Measurements from ENCODE around the gene TXNRD2. TPM values are rescaled to one million over a fixed set of nuclear protein-coding genes. Genes with fewer than 3 reads are reported as not detected.
"Not testable (repeated sequence)": the region's sequence is repeated elsewhere in the genome, so short reads cannot be mapped to it uniquely, and the experiment has no call there.

TXNRD2 gene
- total RNA-seq, 1 experiment from 2014 or later, result 29.5 TPM

- no peak overlapping the region for H3K27ac ChIP-seq (ENCODE audit: low read length)
- H3K36me3 ChIP-seq (ENCODE audit: control insufficient read depth, insufficient read depth, low read length), result no peaks in the 10 kb centered on the region; the same call in 1 of the 2 replicates
- no peaks in the 10 kb centered on the region for H3K27me3 ChIP-seq (ENCODE audit: control insufficient read depth, insufficient read depth, low read length)
- no peak overlapping the region for H3K4me3 ChIP-seq (ENCODE audit: low read depth in 2 of 2, low read length in 2 of 2)
- no peak for ATAC-seq
- ChIA-PET POLR2A (no interaction called here), CTCF (no interaction called here)
- TF ChIP-seq SIN3A (IDR thresholded peaks at IDR 0.05; ENCODE audit: borderline replicate concordance, insufficient read depth, low read depth, low read length) (no peak), CTCF (IDR thresholded peaks at IDR 0.05) (no peak), POLR2AphosphoS5 (IDR thresholded peaks at IDR 0.05; ENCODE audit: low read depth, low read length) (no peak), TCF7L2 (IDR thresholded peaks at IDR 0.05; ENCODE audit: low read depth, low read length) (no peak), REST (IDR thresholded peaks at IDR 0.05; ENCODE audit: insufficient read depth in 1 of 2, low read depth in 2 of 2, low read length in 1 of 2) (no peak)
- peaks cover 5% of the 10 kb centered on the region; the same call in 1 of the 2 replicates for H3K4me1 ChIP-seq (ENCODE audit: control insufficient read depth, insufficient read depth, low read length)
- intact Hi-C loops (cut with micrococcal nuclease; ENCODE audit: unreplicated experiment) (no loop called here), in situ Hi-C loops (cut with HindIII; ENCODE audit: low pct_unique_long_range_greater_than_20kb, low sequenced_read_pairs) (no loop called here)
- no peaks in the 10 kb centered on the region for H3K9me3 ChIP-seq (ENCODE audit: control insufficient read depth, insufficient read depth, low read depth, low read length)
- DNase-seq (ENCODE audit: low read depth, low spot score), result no peak
- no TSS peak for BruUV-seq (replicated peaks)
Observed at GRCh38 chr22:19936513-19936912, 5.1 kb downstream of the TXNRD2 start.

- H3K27me3 ChIP-seq (ENCODE audit: control insufficient read depth, insufficient read depth, low read length); H3K27ac ChIP-seq (ENCODE audit: low read length); ATAC-seq; H3K4me1 ChIP-seq (ENCODE audit: control insufficient read depth, insufficient read depth, low read length); intact Hi-C loops (cut with micrococcal nuclease; ENCODE audit: unreplicated experiment); H3K9me3 ChIP-seq (ENCODE audit: control insufficient read depth, insufficient read depth, low read depth, low read length); H3K36me3 ChIP-seq (ENCODE audit: control insufficient read depth, insufficient read depth, low read length); POLR2A ChIA-PET; DNase-seq (ENCODE audit: low read depth, low spot score); H3K4me3 ChIP-seq (ENCODE audit: low read depth in 2 of 2, low read length in 2 of 2); BruUV-seq (replicated peaks); CTCF ChIA-PET; in situ Hi-C loops (cut with HindIII; ENCODE audit: low pct_unique_long_range_greater_than_20kb, low sequenced_read_pairs): not testable (repeated sequence)
Observed at GRCh38 chr22:19935123-19935718, 6.4 kb downstream of the TXNRD2 start.

GRCh38 chr22:19933341-19934241 is 8.0 kb downstream of the TXNRD2 start:
- ChIA-PET CTCF (no interaction called here), POLR2A (no interaction called here)
- H3K4me3 ChIP-seq (ENCODE audit: low read depth in 2 of 2, low read length in 2 of 2), result no peak overlapping the region
- ATAC-seq (peak; percentile 27; the same call in 1 of the 2 replicates), DNase-seq (ENCODE audit: low read depth, low spot score) (no peak)
- H3K27me3 ChIP-seq (ENCODE audit: control insufficient read depth, insufficient read depth, low read length), result no peaks in the 10 kb centered on the region
- no TSS peak for BruUV-seq (replicated peaks)
- intact Hi-C loops (cut with micrococcal nuclease; ENCODE audit: unreplicated experiment) (no loop called here), in situ Hi-C loops (cut with HindIII; ENCODE audit: low pct_unique_long_range_greater_than_20kb, low sequenced_read_pairs) (no loop called here)
- H3K27ac ChIP-seq (ENCODE audit: low read length), result no peak overlapping the region
- H3K4me1 ChIP-seq (ENCODE audit: control insufficient read depth, insufficient read depth, low read length), result no peaks in the 10 kb centered on the region
- TF ChIP-seq CTCF (IDR thresholded peaks at IDR 0.05) (no peak), POLR2AphosphoS5 (IDR thresholded peaks at IDR 0.05; ENCODE audit: low read depth, low read length) (no peak), TCF7L2 (IDR thresholded peaks at IDR 0.05; ENCODE audit: low read depth, low read length) (no peak), SIN3A (IDR thresholded peaks at IDR 0.05; ENCODE audit: borderline replicate concordance, insufficient read depth, low read depth, low read length) (no peak), REST (IDR thresholded peaks at IDR 0.05; ENCODE audit: insufficient read depth in 1 of 2, low read depth in 2 of 2, low read length in 1 of 2) (no peak)
- no peaks in the 10 kb centered on the region for H3K9me3 ChIP-seq (ENCODE audit: control insufficient read depth, insufficient read depth, low read depth, low read length)
- no peaks in the 10 kb centered on the region for H3K36me3 ChIP-seq (ENCODE audit: control insufficient read depth, insufficient read depth, low read length)

Data from Panc1 (cell line).